MM.1S (cell line): ENCODE data around the gene FUT7.

ENCODE experiments used
- DNase-seq: peaks from one replicate; pipeline ENCODE4 v3.0.0-alpha.2; 2015
- H2AFZ ChIP-seq: fragments of 300-600 bp; sonication (generic); 2 replicates; pipeline ENCODE4 v1.6.0; 2016; ENCODE audit warnings: antibody characterized with exemption, low read length
- H3F3A ChIP-seq: fragments of 300-600 bp; sonication (generic); 2 replicates; pipeline ENCODE4 v1.6.1; 2016; ENCODE audit warnings: mild to moderate bottlenecking, antibody characterized with exemption, low read length, moderate library complexity, mixed read lengths; ENCODE audit not compliant: insufficient read depth
- H3K27ac ChIP-seq: fragments of 300-600 bp; sonication (generic); 2 replicates; pipeline ENCODE4 v1.5.1; 2016; ENCODE audit warnings: mild to moderate bottlenecking, low read length
- H3K27me3 ChIP-seq: fragments of 300-600 bp; sonication (generic); replicated peaks from 2 replicates; pipeline ENCODE4 v1.6.0; 2016; ENCODE audit warnings: low read length; ENCODE audit not compliant: insufficient read depth
- H3K36me3 ChIP-seq: fragments of 300-600 bp; sonication (generic); replicated peaks from 2 replicates; pipeline ENCODE4 v1.6.1; 2016; ENCODE audit warnings: mild to moderate bottlenecking, low read length, mixed read lengths; ENCODE audit not compliant: insufficient read depth
- H3K4me1 ChIP-seq: fragments of 300-600 bp; sonication (generic); 2 replicates; pipeline ENCODE4 v1.6.1; 2016; ENCODE audit warnings: low read length, mixed read lengths
- H3K4me2 ChIP-seq: fragments of 300-600 bp; sonication (generic); 2 replicates; pipeline ENCODE4 v1.6.0; 2016; ENCODE audit warnings: low read depth, low read length
- H3K4me3 ChIP-seq: fragments of 300-600 bp; sonication (generic); 2 replicates; pipeline ENCODE4 v1.5.1; 2016; ENCODE audit warnings: low read length, mixed read lengths
- H3K79me2 ChIP-seq: fragments of 300-600 bp; sonication (generic); 2 replicates; pipeline ENCODE4 v1.6.1; 2016; ENCODE audit warnings: mixed run types, low read length, mixed read lengths
- H3K9ac ChIP-seq: fragments of 300-600 bp; sonication (generic); 2 replicates; pipeline ENCODE4 v1.6.1; 2016; ENCODE audit warnings: low read length, mixed read lengths
- H3K9me2 ChIP-seq: fragments of 300-600 bp; sonication (generic); replicated peaks from 2 replicates; pipeline ENCODE4 v1.6.1; 2016; ENCODE audit warnings: mild to moderate bottlenecking, low read length, mixed read lengths; ENCODE audit not compliant: insufficient read depth
- H3K9me3 ChIP-seq: fragments of 300-600 bp; sonication (generic); replicated peaks from 2 replicates; pipeline ENCODE4 v1.6.1; 2016; ENCODE audit warnings: mild to moderate bottlenecking, low read length, mixed read lengths; ENCODE audit not compliant: insufficient read depth
- H4K20me1 ChIP-seq: fragments of 300-600 bp; sonication (generic); 2 replicates; pipeline ENCODE4 v1.6.1; 2016; ENCODE audit warnings: mild to moderate bottlenecking, low read length, moderate library complexity, mixed read lengths; ENCODE audit not compliant: insufficient read depth
- CTCF ChIP-seq: fragments of 300-600 bp; sonication (generic); IDR thresholded peaks from 2 replicates; pipeline ENCODE4 v1.5.1; 2016; ENCODE audit warnings: antibody characterized with exemption, low read length, mixed read lengths
- EZH2 ChIP-seq: fragments of 300-600 bp; sonication (generic); optimal IDR thresholded peaks from 2 replicates; pipeline ENCODE3; 2017; ENCODE audit warnings: low read depth, mild to moderate bottlenecking, antibody characterized with exemption, low read length, mixed read lengths
- EZH2phosphoT487 ChIP-seq: fragments of 300-600 bp; sonication (generic); IDR thresholded peaks from 2 replicates; pipeline ENCODE4 v1.6.1; 2018; ENCODE audit warnings: antibody characterized with exemption, low read length

The FUT7 gene

GRCh38 chr9:137073992-137074399 is 42.1 kb upstream of the FUT7 start:
- Histone ChIP-seq H3K4me1 (peaks cover 16% of the 10 kb centered on the region; the same call in 1 of the 2 replicates), H2AFZ (no peak overlapping the region), H3K27me3 (no peaks in the 10 kb centered on the region), H3K9ac (no peak overlapping the region), H3K9me3 (no peaks in the 10 kb centered on the region), H3K9me2 (no peaks in the 10 kb centered on the region), H3K79me2 (peaks cover 21% of the 10 kb centered on the region), H4K20me1 (no peaks in the 10 kb centered on the region), H3K36me3 (no peaks in the 10 kb centered on the region), H3F3A (peaks cover 4% of the 10 kb centered on the region; the same call in 1 of the 2 replicates), H3K4me3 (no peak overlapping the region), H3K27ac (no peak overlapping the region), H3K4me2 (no peak overlapping the region)
- no peak for DNase-seq
- TF ChIP-seq EZH2 = no peak

GRCh38 chr9:137071282-137071681 is 39.4 kb upstream of the FUT7 start:
- Histone ChIP-seq H3K79me2 (peaks cover 23% of the 10 kb centered on the region), H3K4me2 (peak overlapping the region; percentile 99), H4K20me1 (0 out of 2 replicates have a peak, but pooled peaks cover 3% of the 10 kb centered on the region), H3K9ac (peak overlapping the region; percentile 67; the same call in 1 of the 2 replicates), H3K9me3 (no peaks in the 10 kb centered on the region), H3K36me3 (no peaks in the 10 kb centered on the region), H3K9me2 (no peaks in the 10 kb centered on the region), H3F3A (peaks cover 11% of the 10 kb centered on the region), H3K4me1 (peaks cover 24% of the 10 kb centered on the region), H3K27ac (peak overlapping the region; percentile 46; the same call in 1 of the 2 replicates), H3K27me3 (no peaks in the 10 kb centered on the region), H2AFZ (peak overlapping the region; percentile 91), H3K4me3 (peak overlapping the region; percentile 72)
- TF ChIP-seq CTCF (no peak), EZH2 (no peak), EZH2phosphoT487 (no peak)
- DNase-seq = no peak

GRCh38 chr9:137070906-137071275 is 39.0 kb upstream of the FUT7 start:
- Histone ChIP-seq H3K4me1 (peaks cover 24% of the 10 kb centered on the region), H3K27ac (peak overlapping the region; percentile 46; the same call in 1 of the 2 replicates), H3K9ac (peak overlapping the region; percentile 67; the same call in 1 of the 2 replicates), H3K4me2 (peak overlapping the region; percentile 99), H2AFZ (peak overlapping the region; percentile 91), H3K9me2 (no peaks in the 10 kb centered on the region), H3K4me3 (peak overlapping the region; percentile 72), H3K27me3 (no peaks in the 10 kb centered on the region), H3K79me2 (peaks cover 27% of the 10 kb centered on the region), H4K20me1 (0 out of 2 replicates have a peak, but pooled peaks cover 3% of the 10 kb centered on the region), H3K9me3 (no peaks in the 10 kb centered on the region), H3F3A (peaks cover 10% of the 10 kb centered on the region), H3K36me3 (no peaks in the 10 kb centered on the region)
- TF ChIP-seq EZH2phosphoT487 (no peak), CTCF (no peak), EZH2 (no peak)
- no peak for DNase-seq

GRCh38 chr9:137070201-137070905 is 38.5 kb upstream of the FUT7 start, which contains the start of gene SAPCD2:
Gene SAPCD2, minus strand, starts transcription at chr9:137070557. Its CDS starts 97 bp downstream, at chr9:137070460.
- Histone ChIP-seq H3K9me3 (no peaks in the 10 kb centered on the region), H3K4me1 (peaks cover 24% of the 10 kb centered on the region), H3K9ac (peak within 1 kb of the TSS; percentile 67; the same call in 1 of the 2 replicates), H3K9me2 (no peaks in the 10 kb centered on the region), H3K27me3 (no peaks in the 10 kb centered on the region), H3K36me3 (no peaks in the 10 kb centered on the region), H2AFZ (peak within 1 kb of the TSS; percentile 91), H3K4me2 (peak within 1 kb of the TSS; percentile 99), H3K4me3 (peak within 1 kb of the TSS; percentile 86), H3K27ac (peak within 1 kb of the TSS; percentile 46; the same call in 1 of the 2 replicates), H3K79me2 (peaks cover 29% of the 10 kb centered on the region), H4K20me1 (0 out of 2 replicates have a peak, but pooled peaks cover 3% of the 10 kb centered on the region), H3F3A (peaks cover 10% of the 10 kb centered on the region)
- DNase-seq = peak; percentile 94
- TF ChIP-seq EZH2 = no peak
- no peak for TF ChIP-seq CTCF
